Measurements from ENCODE around the gene CAPN13. TPM values are rescaled to one million over a fixed set of nuclear protein-coding genes. Genes with fewer than 3 reads are reported as not detected.
A peak's percentile ranks its signal among the peaks of the same experiment; 100 is the strongest.

The CAPN13 gene
- total RNA-seq, 2 donors from 2014 or later, result 1.1 TPM; not detected in 1

DNA sequence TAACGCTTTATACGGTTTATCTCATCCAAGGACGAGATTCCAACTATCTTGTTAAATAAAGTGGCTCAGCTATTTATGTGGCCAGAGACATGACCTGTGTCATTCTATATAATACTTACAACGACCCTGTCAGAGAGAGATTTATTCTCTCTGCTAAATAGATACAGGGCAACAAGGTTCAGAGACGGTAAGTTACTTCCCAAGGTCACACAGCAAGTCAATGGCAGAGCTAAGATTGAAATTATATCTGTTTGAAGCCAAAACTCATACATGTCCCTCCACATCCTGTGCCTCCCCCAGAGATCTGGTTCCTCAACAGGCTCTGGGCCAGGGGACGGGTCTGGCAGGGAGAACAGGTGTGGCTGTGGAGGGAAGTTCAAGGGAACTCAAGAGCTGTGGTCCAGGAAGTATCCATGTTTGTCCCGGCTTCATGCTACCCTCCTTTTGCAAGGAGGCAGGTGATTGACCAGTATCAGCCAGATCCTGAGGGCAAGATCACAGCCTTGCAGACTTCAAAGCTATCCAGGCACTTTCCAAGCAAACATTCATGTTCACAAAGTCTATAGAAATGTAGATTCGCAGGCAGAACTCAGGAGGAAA lies 99.8 kb downstream of the CAPN13 start:
- no peak for TF ChIP-seq CTCF (IDR thresholded peaks at IDR 0.05)
- no peak overlapping the region for H3K27ac ChIP-seq
- ATAC-seq (ENCODE audit: insufficient number of reproducible peaks, low FRiP score, low read depth), result no peak

DNA sequence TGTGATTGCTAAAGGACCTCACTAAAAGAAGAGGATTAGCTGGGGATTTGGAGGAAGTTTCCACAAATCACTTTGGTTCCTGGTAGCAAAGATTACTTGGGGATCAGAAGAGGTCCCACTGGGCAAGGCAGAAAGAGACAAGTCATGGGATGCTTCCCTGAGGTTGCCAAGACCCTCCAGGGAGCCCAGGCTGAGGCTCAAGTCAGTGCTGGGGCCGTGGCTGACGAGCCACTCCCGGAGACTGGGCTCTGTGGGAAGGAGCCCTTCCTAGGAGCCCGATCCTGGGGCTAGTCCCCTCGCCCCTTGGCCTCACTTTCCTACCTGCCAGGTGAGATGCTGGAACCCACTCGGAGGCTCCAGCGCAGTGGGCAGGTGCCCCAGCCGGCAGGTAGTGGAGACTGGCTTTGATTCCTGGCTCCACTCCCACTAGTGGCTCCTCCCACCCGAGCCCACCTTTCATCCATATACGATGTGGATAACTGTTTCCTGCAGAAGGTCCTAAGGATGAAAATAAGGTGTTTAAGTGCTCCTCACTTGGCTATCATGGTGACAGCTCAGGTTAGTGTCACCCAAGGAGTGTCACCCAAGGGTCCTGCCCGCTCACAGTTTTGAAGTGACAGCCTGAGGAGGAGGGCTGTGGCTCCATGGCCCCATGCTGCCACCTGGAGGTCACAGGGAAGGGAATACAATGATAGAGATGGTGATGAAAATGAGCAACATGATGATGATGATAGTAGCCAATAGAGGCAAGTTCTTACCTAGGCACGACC lies 100.5 kb downstream of the CAPN13 start:
- peak; percentile 35 for ATAC-seq (ENCODE audit: insufficient number of reproducible peaks, low FRiP score, low read depth)

More for the DNA sequence above, 99.8 kb downstream of the CAPN13 start:
- H3K4me1 ChIP-seq (ENCODE audit: control insufficient read depth in 1 of 2, low read depth in 2 of 2), result peaks cover 0 to 43% of the 10 kb centered on the region in 2 donors
- no peaks in the 10 kb centered on the region for H3K27me3 ChIP-seq (replicated peaks; ENCODE audit: insufficient read depth)
- H3K4me3 ChIP-seq, result no peak overlapping the region
- H3K36me3 ChIP-seq, result no peaks in the 10 kb centered on the region
- H3K9me3 ChIP-seq, result peaks cover 2% of the 10 kb centered on the region
- no peak for DNase-seq (ENCODE audit: low spot score)

DNA sequence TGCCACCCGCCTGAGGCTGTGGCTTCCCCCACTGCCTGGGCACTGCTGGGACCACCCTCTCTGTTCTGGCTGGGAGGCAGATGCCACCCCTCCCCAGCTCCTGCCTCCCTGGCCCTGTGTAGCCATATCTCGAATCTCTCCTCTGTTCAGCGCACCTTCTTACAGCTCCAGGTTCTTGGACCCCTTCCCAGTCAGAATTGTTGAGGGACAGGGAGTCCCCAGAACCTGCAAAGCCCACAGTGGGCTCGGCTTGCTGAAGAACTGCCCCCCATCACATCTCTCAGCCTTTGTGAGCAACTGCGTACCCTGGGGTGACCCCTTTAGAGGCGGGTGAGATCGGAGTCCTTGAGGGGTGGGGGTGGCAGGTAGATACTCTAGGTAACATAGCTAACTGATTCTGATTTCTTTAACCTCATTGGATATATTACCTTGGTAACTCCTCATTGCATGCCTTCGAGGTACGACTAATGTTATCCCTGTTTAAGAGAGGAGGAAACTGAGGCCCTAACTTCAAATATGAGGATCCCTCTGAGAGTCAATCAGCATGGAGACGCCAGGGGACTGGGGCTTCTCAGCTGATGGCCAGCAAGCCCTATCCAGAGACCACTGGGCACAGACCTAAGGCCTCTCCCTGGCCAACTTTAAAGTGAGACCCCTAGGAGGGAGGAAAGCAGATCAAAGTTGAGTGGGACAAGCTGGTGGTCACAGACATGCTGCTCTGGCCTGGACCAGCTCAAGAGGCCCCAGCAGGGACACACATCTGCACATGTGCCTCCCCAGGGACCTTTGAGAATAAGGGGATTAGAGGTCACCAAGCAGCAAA lies 101.3 kb downstream of the CAPN13 start:
- no peak overlapping the region for H3K27ac ChIP-seq
- no peak for TF ChIP-seq CTCF (IDR thresholded peaks at IDR 0.05)

More for the DNA sequence above, 100.5 kb downstream of the CAPN13 start:
- H3K4me3 ChIP-seq, result no peak overlapping the region
- H3K36me3 ChIP-seq, result no peaks in the 10 kb centered on the region
- H3K9me3 ChIP-seq, result peaks cover 7% of the 10 kb centered on the region
- TF ChIP-seq CTCF (IDR thresholded peaks at IDR 0.05), result peak; percentile 80
- H3K27ac ChIP-seq, result no peak overlapping the region
- peaks cover 0 to 43% of the 10 kb centered on the region in 2 donors for H3K4me1 ChIP-seq (ENCODE audit: control insufficient read depth in 1 of 2, low read depth in 2 of 2)
- H3K27me3 ChIP-seq (replicated peaks; ENCODE audit: insufficient read depth), result no peaks in the 10 kb centered on the region
- no peak for DNase-seq (ENCODE audit: low spot score)

DNA sequence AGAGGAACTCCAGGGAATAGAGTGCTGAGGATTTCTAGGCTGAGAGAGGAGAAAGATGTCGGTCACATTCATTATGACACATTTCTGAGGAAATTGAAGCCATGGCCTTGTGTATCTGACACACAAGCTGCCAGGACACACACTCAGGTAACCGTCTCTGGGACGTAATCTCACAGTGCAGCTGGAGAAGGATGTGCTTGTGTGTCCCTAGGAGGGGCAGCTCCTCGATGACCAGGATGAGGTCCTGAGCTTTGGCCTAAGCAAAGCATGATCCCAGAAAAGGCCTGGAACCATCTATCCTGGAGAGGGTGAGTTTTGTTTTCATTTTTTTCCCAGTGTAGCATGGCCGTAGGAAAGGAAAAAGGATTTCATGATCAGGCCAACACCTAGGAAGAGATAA lies 102.2 kb downstream of the CAPN13 start:
- DNase-seq (ENCODE audit: low spot score) (no peak), ATAC-seq (ENCODE audit: insufficient number of reproducible peaks, low FRiP score, low read depth) (no peak)
- Histone ChIP-seq H3K36me3 (no peaks in the 10 kb centered on the region), H3K9me3 (peaks cover 10% of the 10 kb centered on the region), H3K4me3 (no peak overlapping the region), H3K27me3 (replicated peaks; ENCODE audit: insufficient read depth) (no peaks in the 10 kb centered on the region), H3K27ac (no peak overlapping the region), H3K4me1 (ENCODE audit: control insufficient read depth in 1 of 2, low read depth in 2 of 2) (peaks cover 0 to 43% of the 10 kb centered on the region in 2 donors)
- TF ChIP-seq CTCF (IDR thresholded peaks at IDR 0.05), result no peak

More for the DNA sequence above, 101.3 kb downstream of the CAPN13 start:
- H3K4me1 ChIP-seq (ENCODE audit: control insufficient read depth in 1 of 2, low read depth in 2 of 2), result peaks cover 0 to 43% of the 10 kb centered on the region in 2 donors
- DNase-seq (ENCODE audit: low spot score) (no peak), ATAC-seq (ENCODE audit: insufficient number of reproducible peaks, low FRiP score, low read depth) (no peak)
- H3K4me3 ChIP-seq, result no peak overlapping the region
- H3K9me3 ChIP-seq, result peaks cover 10% of the 10 kb centered on the region
- no peaks in the 10 kb centered on the region for H3K36me3 ChIP-seq
- no peaks in the 10 kb centered on the region for H3K27me3 ChIP-seq (replicated peaks; ENCODE audit: insufficient read depth)

Data from thoracic aorta (tissue), 2 donors.